ENCODE measurements around the gene ACIN1.
A peak's percentile ranks its signal among the peaks of the same experiment; 100 is the strongest.
"Not testable (repeated sequence)": the region's sequence is repeated elsewhere in the genome, so short reads cannot be mapped to it uniquely, and the experiment has no call there.

The ACIN1 gene

DNA sequence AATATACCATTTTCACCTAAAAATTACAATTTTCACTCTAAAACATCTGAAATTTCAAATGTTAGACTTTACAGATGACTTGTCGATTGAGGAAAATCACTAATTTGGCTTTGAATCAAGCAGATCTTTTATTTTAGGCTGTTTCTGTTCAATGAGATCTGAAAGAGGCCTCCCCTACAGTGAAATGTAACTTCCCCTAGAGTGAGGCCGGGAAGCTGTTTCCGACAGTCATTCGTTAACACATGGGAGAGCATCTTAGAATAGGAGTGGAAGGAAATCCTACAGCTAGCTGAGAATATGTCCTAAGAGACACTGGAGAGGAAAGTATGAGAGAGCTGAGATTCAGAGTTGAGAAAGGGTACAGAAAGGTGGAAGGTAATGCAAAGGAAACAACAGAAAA, 79.3 kb downstream of the ACIN1 start:
- no peak for DNase-seq (ENCODE audit: low read depth)

- not testable (repeated sequence) for DNase-seq (ENCODE audit: low read depth)
Measured at GRCh38 chr14:23013749-23014054, 81.2 kb downstream of the ACIN1 start.

- no peak for DNase-seq (ENCODE audit: low read depth)
Measured at GRCh38 chr14:23013054-23013748, 81.7 kb downstream of the ACIN1 start.

DNA sequence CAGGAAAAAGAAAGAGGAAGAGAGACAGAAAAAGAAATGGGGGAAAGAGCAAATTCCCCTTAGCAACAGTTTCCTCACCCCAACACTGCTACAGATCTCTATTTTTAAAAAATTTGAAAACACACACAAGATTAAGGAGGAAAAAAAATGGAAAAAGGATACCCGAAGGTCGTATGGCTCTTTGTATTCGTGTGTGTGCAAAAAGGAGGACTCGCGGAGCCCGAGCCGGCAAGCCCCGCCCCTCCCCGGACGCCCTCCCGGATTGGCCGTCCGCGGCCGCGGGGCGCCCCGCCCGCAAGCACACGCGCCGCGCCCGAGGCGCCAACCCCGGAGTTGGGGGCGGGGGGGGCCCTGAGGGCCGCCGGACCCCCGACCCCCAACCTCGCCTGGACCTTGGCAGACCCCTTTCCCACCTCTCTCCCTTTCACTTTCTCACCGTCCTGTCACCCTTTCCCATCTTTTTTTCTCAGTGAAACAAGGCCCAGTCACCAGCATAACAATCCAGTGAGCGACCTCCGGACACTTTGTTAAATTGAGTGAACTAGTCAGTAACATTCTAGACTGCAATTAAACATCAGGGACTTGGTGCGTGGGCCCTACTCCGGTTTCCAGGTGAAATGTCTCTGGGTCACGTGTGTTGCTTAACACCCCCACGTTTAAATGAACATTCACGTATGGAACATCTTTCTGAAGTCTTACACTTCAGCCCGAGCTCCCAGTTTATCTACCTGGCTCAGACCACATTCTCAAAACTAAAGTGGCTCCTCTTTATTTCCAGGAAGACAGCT, 84.8 kb downstream of the ACIN1 start, which contains the start of gene C14orf93:
Gene C14orf93 (minus strand): TSS at position 205 of the 788 bp plus-strand sequence. CDS start 11,120 bp downstream, outside the sequence.
- peak; percentile 66 for DNase-seq (ENCODE audit: low read depth)

GRCh38 chr14:23009483-23009938, 85.4 kb downstream of the ACIN1 start:
- no peak for DNase-seq (ENCODE audit: low read depth)

DNA sequence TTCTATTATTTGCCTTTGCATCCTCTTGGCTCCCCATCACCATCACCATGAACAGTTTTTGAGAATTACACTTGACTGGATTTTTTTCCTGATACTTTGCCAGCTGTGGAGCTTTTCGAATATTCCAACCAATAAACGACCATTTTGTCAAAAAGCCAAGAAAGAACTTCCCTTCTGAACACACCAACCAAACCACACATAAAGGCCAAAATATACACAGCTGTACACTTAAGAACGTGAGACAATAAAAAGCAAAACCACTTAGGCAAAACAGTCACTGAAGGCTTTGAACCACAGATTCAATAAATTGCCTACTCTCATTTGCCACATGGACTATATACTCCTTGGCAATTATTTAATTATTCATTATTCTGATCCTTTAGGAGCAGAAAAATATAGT, 86.1 kb downstream of the ACIN1 start:
- no peak for DNase-seq (ENCODE audit: low read depth)
